HT1080 (cell line): Measurements from ENCODE around the gene DAP. TPM values are rescaled to one million over a fixed set of nuclear protein-coding genes. Genes with fewer than 3 reads are reported as not detected.

Source experiments
- DNase-seq: peaks from one replicate; pipeline ENCODE4 v3.0.0-alpha.2; 2015; ENCODE audit warnings: low read depth
- total RNA-seq: library from RNA; depleted of rRNA; stranded (reverse); fragments of >200 nt; shearing (Covaris generic); gene quantifications from 2 replicates; pipeline ENCODE4 v1.2.3, GENCODE V29; 2014

The DAP gene
- total RNA-seq, 1 experiment from 2014 or later: 68.4 TPM

- no peak for DNase-seq
These were observed 48.3 kb downstream of the DAP start for GRCh38 chr5:10712574-10713366.

GRCh38 chr5:10711562-10711961, 49.5 kb downstream of the DAP start:
- no peak for DNase-seq

GRCh38 chr5:10710513-10711128, 50.4 kb downstream of the DAP start:
- no peak for DNase-seq

- DNase-seq: no peak
These were observed 51.1 kb downstream of the DAP start for GRCh38 chr5:10709933-10710332.

- no peak for DNase-seq
These were observed 51.6 kb downstream of the DAP start for GRCh38 chr5:10709409-10709808.

GRCh38 chr5:10708189-10708944, 52.7 kb downstream of the DAP start:
- DNase-seq: no peak

GRCh38 chr5:10707198-10708142, 53.6 kb downstream of the DAP start:
- DNase-seq: peak; percentile 72

- no peak for DNase-seq
These were observed 54.7 kb downstream of the DAP start for GRCh38 chr5:10706326-10706725.

- peak; percentile 50 for DNase-seq
These were observed 55.3 kb downstream of the DAP start for GRCh38 chr5:10705747-10706146.

GRCh38 chr5:10704949-10705621, 55.9 kb downstream of the DAP start:
- DNase-seq: peak; percentile 95

- DNase-seq: no peak
These were observed 57.4 kb downstream of the DAP start for GRCh38 chr5:10703676-10704075.

- peak; percentile 44 for DNase-seq
These were observed 58.0 kb downstream of the DAP start for GRCh38 chr5:10702911-10703491.

- DNase-seq: peak; percentile 95
These were observed 58.9 kb downstream of the DAP start for GRCh38 chr5:10702040-10702629.

GRCh38 chr5:10701567-10702039, 59.4 kb downstream of the DAP start:
- peak; percentile 59 for DNase-seq

GRCh38 chr5:10700516-10700915, 60.5 kb downstream of the DAP start:
- no peak for DNase-seq

- no peak for DNase-seq
These were observed 61.0 kb downstream of the DAP start for GRCh38 chr5:10699987-10700386.

GRCh38 chr5:10699281-10699874, 61.7 kb downstream of the DAP start:
- no peak for DNase-seq

- peak; percentile 52 for DNase-seq
These were observed 65.1 kb downstream of the DAP start for GRCh38 chr5:10695759-10696543.
